T-helper 9 cell (primary cell): ENCODE data around the gene THAP9.
"Not testable (repeated sequence)": the region's sequence is repeated elsewhere in the genome, so short reads cannot be mapped to it uniquely, and the experiment has no call there.

Experiments
- DNase-seq: peaks from one replicate; pipeline ENCODE4 v3.0.0-alpha.2; 2020

The THAP9 gene

GRCh38 chr4:82893942-82894341 lies 6.6 kb upstream of the THAP9 start:
- no peak for DNase-seq

- DNase-seq: no peak
Measured at GRCh38 chr4:82896755-82897154, 3.8 kb upstream of the THAP9 start.

- no peak for DNase-seq
Measured at GRCh38 chr4:82898322-82899243, 2.0 kb upstream of the THAP9 start.

GRCh38 chr4:82899374-82900065 lies 1.0 kb upstream of the THAP9 start:
- no peak for DNase-seq

DNA sequence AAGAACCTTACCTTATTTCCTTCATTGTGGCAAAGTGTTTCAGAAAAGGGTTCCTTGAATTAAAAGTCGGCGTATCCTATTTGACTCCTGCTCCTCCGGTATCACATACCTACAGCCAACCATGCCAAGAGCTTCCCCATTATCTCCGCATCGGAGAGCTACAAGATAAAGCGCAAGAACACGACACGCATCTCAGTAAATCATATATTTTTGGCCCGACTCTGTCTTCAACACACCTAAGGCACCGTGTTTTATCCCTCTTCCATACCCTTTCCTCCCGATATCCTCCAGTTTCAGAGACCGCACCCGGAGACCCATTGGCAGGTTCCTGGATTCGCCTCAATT lies 497 bp upstream of the THAP9 start:
- DNase-seq: no peak

- no peak for DNase-seq
Measured at GRCh38 chr4:82901183-82901718, 716 bp downstream of the THAP9 start.

DNA sequence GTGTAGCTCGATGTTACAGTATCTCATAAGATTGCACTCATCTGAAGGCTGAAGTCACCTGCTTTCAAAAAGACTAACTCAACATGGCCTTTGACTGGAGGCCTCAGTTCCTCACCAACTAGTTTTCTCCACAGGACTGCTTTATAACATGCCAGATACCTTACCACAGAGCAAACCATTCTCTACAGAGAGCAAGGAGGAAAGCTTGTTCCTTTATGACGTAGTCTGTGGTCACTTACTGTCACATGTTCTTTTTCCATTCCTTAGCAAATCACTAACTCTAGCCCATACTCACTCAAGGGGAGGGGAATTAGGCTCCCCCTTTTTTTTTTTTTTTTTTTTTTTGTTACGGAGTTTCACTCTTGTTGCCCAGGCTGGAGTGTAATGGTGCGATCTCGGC lies 3.2 kb downstream of the THAP9 start:
- no peak for DNase-seq

DNA sequence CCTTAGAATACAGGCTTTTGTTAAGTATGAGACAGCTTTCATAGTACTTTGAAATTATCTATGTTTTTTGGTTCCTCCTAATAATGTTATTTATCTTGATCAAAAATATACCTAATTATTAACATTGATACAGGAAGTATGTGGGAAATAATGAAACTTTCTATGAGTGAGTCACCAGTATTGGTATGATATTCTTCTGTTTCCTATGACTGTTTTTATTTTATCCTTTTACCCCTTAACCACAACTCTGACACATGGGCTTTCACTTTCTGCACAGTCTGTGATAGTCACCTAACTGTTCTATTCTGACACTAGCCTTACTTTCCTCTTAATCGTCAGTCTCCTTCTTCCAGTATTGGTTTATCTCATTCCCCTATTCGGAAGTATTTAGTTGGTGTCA lies 4.7 kb downstream of the THAP9 start:
- no peak for DNase-seq

DNA sequence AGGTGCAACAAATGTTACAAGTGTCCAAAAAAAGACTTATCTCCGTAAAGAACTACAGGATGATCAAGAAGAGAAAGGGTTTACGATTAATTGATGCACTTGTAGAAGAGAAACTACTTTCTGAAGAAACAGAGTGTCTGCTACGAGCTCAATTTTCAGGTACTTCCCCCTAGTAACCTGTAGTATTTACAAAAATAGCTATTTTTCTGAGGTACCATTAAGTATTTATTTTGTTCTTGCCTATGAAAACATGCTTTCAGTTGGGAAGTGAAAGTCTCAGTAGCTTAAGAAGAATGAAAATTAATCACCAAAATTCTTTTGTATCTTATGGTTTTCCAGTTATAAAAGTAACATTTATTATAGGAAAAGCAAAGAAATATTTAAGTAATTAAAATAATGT lies 5.9 kb downstream of the THAP9 start:
- no peak for DNase-seq

DNA sequence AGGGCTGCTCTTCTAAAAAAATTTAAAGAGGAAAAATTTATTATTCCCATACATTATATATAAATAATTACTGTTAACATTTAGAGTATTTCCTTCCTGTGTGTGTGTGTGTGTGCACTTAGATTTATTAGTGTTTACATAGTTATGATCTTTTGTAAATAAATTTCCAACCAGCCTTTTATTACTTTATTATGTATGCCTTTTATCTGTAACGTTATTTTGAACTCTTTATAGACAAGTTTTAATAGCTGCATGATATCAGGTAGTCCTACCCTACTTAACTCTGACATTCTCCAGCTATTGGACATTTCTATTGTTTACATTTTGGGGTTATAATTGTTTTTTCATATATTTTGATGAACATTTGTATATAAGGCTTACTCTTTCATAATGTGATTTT lies 8.8 kb downstream of the THAP9 start:
- no peak for DNase-seq

DNA sequence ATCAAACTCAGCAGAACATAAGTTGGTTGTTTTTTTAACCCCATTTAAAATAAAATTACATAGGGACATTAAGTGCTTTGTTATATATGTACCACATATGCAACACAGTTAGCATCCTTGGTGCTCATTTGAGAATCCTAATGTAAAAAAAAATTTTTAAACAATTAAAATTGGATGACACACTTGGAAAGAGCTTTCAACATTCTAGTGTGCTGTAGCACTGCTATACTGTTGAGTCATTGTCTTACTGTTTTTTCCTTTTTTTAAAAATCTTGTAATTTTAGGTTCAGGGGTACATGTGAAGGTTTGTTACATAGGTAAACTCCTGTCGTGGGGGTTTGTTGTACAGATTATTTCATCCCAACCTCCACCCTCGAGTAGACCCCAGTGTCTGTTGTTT lies 12.8 kb downstream of the THAP9 start:
- DNase-seq: no peak

GRCh38 chr4:82913968-82914367 lies 13.4 kb downstream of the THAP9 start:
- DNase-seq: not testable (repeated sequence)

DNA sequence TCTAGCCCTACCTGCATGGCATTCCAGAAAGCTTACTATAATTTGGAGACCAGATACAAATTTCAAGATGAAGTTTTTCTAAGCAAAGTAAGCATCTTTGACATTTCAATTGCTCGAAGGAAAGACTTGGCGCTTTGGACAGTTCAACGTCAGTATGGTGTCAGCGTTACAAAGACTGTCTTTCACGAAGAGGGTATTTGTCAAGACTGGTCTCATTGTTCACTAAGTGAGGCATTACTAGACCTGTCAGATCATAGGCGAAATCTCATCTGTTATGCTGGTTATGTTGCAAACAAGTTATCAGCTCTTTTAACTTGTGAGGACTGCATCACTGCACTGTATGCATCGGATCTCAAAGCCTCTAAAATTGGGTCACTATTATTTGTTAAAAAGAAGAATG lies 17.6 kb downstream of the THAP9 start:
- no peak for DNase-seq

DNA sequence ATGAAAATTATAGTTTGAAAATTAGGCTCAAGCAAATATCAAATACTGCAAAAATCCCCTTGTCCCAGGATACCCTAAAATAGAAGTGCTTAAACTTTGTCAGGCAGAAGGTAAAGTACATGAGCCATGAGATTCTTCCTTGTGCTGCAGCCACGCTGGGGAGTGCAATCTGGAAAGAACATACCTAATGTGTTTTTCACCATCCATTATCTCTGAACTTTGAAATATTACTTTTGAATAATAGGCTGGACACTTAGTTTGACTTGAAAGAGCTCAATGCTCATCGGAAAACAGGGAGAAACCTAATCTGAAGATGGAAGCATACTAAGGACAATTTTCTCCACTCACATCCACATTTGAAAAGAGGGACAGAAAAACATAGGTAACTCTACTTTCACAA lies 18.9 kb downstream of the THAP9 start:
- DNase-seq: no peak

GRCh38 chr4:82921795-82922194 lies 21.3 kb downstream of the THAP9 start:
- no peak for DNase-seq

DNA sequence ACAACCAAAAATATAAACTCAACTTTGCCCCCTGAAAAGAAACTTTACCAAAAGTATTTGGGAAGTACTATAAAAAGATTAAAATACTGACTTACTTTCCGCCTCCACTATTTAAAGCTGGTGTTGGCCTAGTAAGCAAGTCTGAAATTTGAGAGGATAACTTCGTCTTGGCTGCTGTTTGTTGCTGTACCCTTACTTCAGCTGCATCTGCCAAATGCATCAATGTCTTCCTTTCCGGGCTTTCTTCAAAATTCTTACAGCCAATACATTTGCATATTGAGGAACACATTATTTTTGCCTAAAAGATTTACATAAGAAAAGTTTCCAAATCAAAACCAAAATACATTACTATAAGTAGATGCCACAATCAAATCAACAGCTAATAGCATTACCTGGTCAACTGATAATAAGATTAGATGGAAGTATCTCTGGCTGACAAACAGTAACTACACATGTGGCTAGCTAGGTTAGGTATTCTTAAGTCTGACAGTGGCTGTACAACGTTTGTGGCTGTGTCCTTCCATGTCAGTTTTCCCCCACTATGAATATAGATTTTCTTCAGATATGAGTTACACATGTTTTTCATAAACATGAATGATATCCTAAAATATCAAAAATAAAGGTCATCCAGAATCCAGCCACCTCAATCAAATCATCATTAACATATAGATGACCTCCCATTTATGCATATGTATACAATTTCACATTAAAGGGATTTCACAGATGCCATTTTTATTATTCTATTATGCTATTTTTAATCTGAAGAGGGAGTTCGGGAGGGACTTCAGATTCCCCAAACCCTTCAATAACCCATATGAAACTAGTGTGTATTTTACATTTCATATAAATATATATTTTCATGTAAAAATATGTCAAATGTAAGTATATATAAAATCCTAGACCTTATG lies 30.6 kb downstream of the THAP9 start:
- no peak for DNase-seq

- no peak for DNase-seq
Measured at GRCh38 chr4:82934441-82934840, 33.9 kb downstream of the THAP9 start.

DNA sequence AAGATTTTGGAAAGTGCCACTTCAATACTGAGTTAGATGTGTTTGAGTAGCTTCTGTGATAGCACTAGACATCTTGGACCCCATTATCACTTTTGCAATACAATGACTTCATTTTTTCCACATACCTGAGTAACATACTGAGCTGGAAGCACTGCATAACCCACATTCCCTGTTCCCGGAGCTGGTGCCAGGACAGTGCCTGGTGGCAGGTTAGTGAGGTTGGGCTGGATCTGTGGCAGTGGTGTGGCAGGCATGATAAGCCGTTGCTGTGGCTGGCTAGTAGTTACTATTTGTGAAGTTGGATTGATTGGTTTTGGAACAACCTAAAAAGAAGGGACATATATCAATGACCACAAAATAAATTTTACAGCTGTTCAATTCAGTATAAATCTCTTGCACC lies 38.9 kb downstream of the THAP9 start:
- no peak for DNase-seq

DNA sequence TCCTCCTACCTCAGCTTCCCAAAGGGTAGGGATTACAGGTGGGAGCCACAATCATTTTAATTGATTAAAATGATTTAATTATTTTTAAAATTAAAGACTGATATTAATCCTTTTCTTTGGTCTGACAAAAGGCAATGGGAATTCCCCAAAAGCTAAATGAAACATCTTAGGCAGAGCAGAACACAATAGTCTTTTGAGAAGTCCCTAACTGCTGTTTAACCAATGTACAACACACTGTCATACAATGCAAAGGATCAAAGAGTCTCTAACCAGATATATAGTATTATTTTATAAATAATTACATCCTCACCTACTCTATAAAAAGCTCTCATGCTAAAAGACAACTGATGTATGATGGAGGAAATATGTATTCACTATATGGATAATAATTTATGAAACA lies 47.0 kb downstream of the THAP9 start:
- DNase-seq: no peak

DNA sequence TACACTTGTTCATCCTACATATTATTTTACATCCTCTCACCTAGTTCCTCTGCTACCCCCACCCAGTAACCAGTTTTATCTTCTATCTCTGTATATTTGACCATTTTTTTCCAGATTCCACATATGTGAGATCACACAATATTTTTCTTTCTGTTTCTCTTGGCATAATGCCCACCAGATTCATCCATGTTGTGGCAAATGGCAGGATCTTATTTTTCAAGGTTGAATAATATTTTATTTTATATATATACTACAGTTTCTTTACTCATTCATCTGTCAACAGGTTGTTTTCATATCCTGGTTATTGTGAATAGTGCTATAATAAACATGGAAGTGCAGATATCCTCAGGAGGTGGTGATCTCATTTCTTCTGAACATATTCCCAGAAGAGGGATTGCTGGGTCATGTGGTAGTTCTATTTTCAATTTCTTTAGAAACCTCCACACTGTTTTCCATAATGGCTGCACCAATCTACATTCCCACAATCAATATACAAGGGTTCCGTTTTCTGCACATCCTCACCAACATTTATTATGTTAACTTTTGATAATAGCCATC lies 48.2 kb downstream of the THAP9 start:
- no peak for DNase-seq

- DNase-seq: no peak
Measured at GRCh38 chr4:82951196-82951595, 50.7 kb downstream of the THAP9 start.

- no peak for DNase-seq
Measured at GRCh38 chr4:82954212-82954611, 53.7 kb downstream of the THAP9 start.

GRCh38 chr4:82957045-82957444 lies 56.5 kb downstream of the THAP9 start:
- DNase-seq: no peak
